Kidney (tissue), 14 donors: ENCODE measurements around the gene SNX22. TPM values are rescaled to one million over a fixed set of nuclear protein-coding genes. Genes with fewer than 3 reads are reported as not detected.

Experiments
- DNase-seq, 5 donors: peaks; one replicate each; pipeline ENCODE4 v3.0.0-alpha.2; 2013 to 2020
- FAIRE-seq: peaks from 2 replicates; lab custom pipeline; 2012; peaks lifted over from hg19 to GRCh38; lab: Jason Lieb, UNC
- H3K27ac ChIP-seq, 2 donors: one replicate each; pipeline ENCODE4 v1.7.0; 2013; ENCODE audit warnings: low read depth in 2 of 2, low read length in 2 of 2, inconsistent platforms in 1 of 2
- H3K27me3 ChIP-seq: one replicate; pipeline ENCODE4 v1.7.1; 2013; ENCODE audit warnings: low read length, inconsistent platforms; ENCODE audit not compliant: control insufficient read depth, insufficient read depth
- H3K36me3 ChIP-seq, 3 donors: one replicate each; pipeline versions ENCODE4 v1.7.0 to v1.7.1; 2013; ENCODE audit warnings: low read length in 3 of 3, control low read depth in 1 of 3, inconsistent platforms in 1 of 3; ENCODE audit not compliant: insufficient read depth in 3 of 3, control insufficient read depth in 2 of 3
- H3K4me1 ChIP-seq, 3 donors: one replicate each; pipeline versions ENCODE4 v1.7.0 to v1.7.1; 2013; ENCODE audit warnings: low read length in 3 of 3, inconsistent platforms in 1 of 3, low read depth in 1 of 3; ENCODE audit not compliant: control insufficient read depth in 2 of 3, insufficient read depth in 2 of 3
- H3K4me3 ChIP-seq, 3 donors: one replicate each; pipeline versions ENCODE4 v1.7.0 to v1.8.1; 2013; ENCODE audit warnings: low read length in 3 of 3, control low read depth in 1 of 3, inconsistent platforms in 1 of 3
- H3K9ac ChIP-seq, 3 donors: one replicate each; pipeline versions ENCODE4 v1.7.0 to v1.7.1; 2013; ENCODE audit warnings: low read length in 3 of 3, control low read depth in 1 of 3, inconsistent platforms in 1 of 3
- H3K9me3 ChIP-seq, 3 donors: one replicate each; pipeline versions ENCODE4 v1.7.0 to v1.7.1; 2013; ENCODE audit warnings: low read length in 3 of 3, control low read depth in 1 of 3, inconsistent platforms in 1 of 3; ENCODE audit not compliant: control insufficient read depth in 2 of 3, insufficient read depth in 1 of 3
- intact Hi-C: fragments of 100-400 bp; cut with DNase I; formaldehyde crosslinking; loops from one replicate; pipeline ENCODE4 v1.11.1; 2022
- polyA plus RNA-seq: library from polyadenylated mRNA; stranded (reverse); fragments of 350-450 nt; fragmentation: Illumina TruSeq; extraction: RNeasy Lipid Tissue Mini Kit (QIAGEN cat#74804); gene quantifications from one replicate; pipeline ENCODE4 v1.2.3, GENCODE V29; 2014; ENCODE audit warnings: low read depth, low replicate concordance; ENCODE audit not compliant: insufficient read depth
- total RNA-seq: library from RNA; stranded (reverse); fragmentation: NEBNext Ultra II Directional; extraction: Animal tissue kit (Norgen Biotek cat#: 25700); gene quantifications from one replicate; pipeline ENCODE4 v1.2.1, GENCODE V29; 2021
- TF ChIP-seq, protein P1 (sequence below): IDR thresholded peaks from 3 replicates; pipeline ENCODE4 v1.5.1; 2012; ENCODE audit warnings: mild to moderate bottlenecking, moderate library complexity, borderline replicate concordance; ENCODE audit not compliant: insufficient read depth; ENCODE audit errors: extremely low read depth
- donor health status: control.
- donor health status: control.
- donor health status: control.
- donor health status: control.
- donor health status: control.
- donor health status: DM: yes; HTN: yes; CAD: no.
- donor health status: Normal renal cell carcinoma (clear cell type).

The SNX22 gene
- total and polyA plus RNA-seq, 2 donors from 2014 or later = 1.1 to 4.6 TPM

GRCh38 chr15:64144565-64145281, 6.8 kb upstream of the SNX22 start:
- Histone ChIP-seq H3K9ac (no peak overlapping the region), H3K36me3 (peaks cover 0 to 15% (median 9%) of the 10 kb centered on the region in 3 donors), H3K4me3 (no peak overlapping the region), H3K9me3 (no peaks in the 10 kb centered on the region), H3K4me1 (no peaks in the 10 kb centered on the region), H3K27me3 (no peaks in the 10 kb centered on the region), H3K27ac (no peak overlapping the region)
- intact Hi-C loops = no loop called here
- DNase-seq (peak in 1 of 5 donors; percentile 77), FAIRE-seq (no peak)
- TF ChIP-seq, protein P1, sequence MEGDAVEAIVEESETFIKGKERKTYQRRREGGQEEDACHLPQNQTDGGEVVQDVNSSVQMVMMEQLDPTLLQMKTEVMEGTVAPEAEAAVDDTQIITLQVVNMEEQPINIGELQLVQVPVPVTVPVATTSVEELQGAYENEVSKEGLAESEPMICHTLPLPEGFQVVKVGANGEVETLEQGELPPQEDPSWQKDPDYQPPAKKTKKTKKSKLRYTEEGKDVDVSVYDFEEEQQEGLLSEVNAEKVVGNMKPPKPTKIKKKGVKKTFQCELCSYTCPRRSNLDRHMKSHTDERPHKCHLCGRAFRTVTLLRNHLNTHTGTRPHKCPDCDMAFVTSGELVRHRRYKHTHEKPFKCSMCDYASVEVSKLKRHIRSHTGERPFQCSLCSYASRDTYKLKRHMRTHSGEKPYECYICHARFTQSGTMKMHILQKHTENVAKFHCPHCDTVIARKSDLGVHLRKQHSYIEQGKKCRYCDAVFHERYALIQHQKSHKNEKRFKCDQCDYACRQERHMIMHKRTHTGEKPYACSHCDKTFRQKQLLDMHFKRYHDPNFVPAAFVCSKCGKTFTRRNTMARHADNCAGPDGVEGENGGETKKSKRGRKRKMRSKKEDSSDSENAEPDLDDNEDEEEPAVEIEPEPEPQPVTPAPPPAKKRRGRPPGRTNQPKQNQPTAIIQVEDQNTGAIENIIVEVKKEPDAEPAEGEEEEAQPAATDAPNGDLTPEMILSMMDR = no peak

GRCh38 chr15:64146041-64146440, 5.5 kb upstream of the SNX22 start:
- H3K36me3 ChIP-seq = peaks cover 0 to 15% (median 9%) of the 10 kb centered on the region in 3 donors
- no peak overlapping the region for H3K27ac ChIP-seq
- TF ChIP-seq, protein P1 = no peak
- FAIRE-seq = no peak
- H3K9ac ChIP-seq = no peak overlapping the region
- no peaks in the 10 kb centered on the region for H3K27me3 ChIP-seq
- no peaks in the 10 kb centered on the region for H3K9me3 ChIP-seq
- intact Hi-C loops = no loop called here
- H3K4me1 ChIP-seq = no peaks in the 10 kb centered on the region
- DNase-seq = no peak
- no peak overlapping the region for H3K4me3 ChIP-seq

- Histone ChIP-seq H3K36me3 (peaks cover 0 to 13% (median 9%) of the 10 kb centered on the region in 3 donors), H3K27ac (no peak overlapping the region), H3K27me3 (no peaks in the 10 kb centered on the region), H3K4me1 (no peaks in the 10 kb centered on the region), H3K9ac (no peak overlapping the region), H3K9me3 (no peaks in the 10 kb centered on the region), H3K4me3 (no peak overlapping the region)
- TF ChIP-seq, protein P1 = no peak
- intact Hi-C loops = no loop called here
- FAIRE-seq (no peak), DNase-seq (no peak)
These were observed 5.0 kb upstream of the SNX22 start for GRCh38 chr15:64146520-64146884.
